IMR-90 (cell line): ENCODE data around the gene MCTP1. TPM values are rescaled to one million over a fixed set of nuclear protein-coding genes. Genes with fewer than 3 reads are reported as not detected.

Experiments used
- ATAC-seq: fragments of 200-7000 bp; cut with Tn5 transposase; 2 replicates; pipeline ENCODE4 v1.9.1; 2020; ENCODE audit warnings: low read depth, mild to moderate bottlenecking, moderate library complexity
- BruUV-seq: library from RNA; stranded (reverse); fragments of 400-500 nt; replicated peaks from 2 replicates; lab custom pipeline; 2021; lab: Mats Ljungman, UMichigan
- CTCF ChIA-PET: fragments of 300-600 bp; formaldehyde crosslinking; extraction: SDS; loops from one replicate; lab custom pipeline; 2021; ENCODE audit warnings: antibody characterized with exemption; lab: Yijun Ruan, JAX
- POLR2A ChIA-PET: fragments of 300-600 bp; sonication (Branson Sonifier 250); formaldehyde crosslinking; loops from one replicate; lab custom pipeline; 2022; ENCODE audit warnings: antibody characterized with exemption; ENCODE audit not compliant: unreplicated experiment; lab: Charles Lee
- DNase-seq: peaks from one replicate; pipeline ENCODE4 v3.0.0; 2013
- H2AFZ ChIP-seq: replicated peaks from 2 replicates; pipeline ENCODE3; 2013; ENCODE audit warnings: low read length, mild to moderate bottlenecking; ENCODE audit not compliant: poor library complexity
- H2AK5ac ChIP-seq: 2 replicates; pipeline ENCODE4 v1.6.1; 2013; ENCODE audit warnings: low read depth, low read length, inconsistent platforms
- H2AK9ac ChIP-seq: replicated peaks from 2 replicates; pipeline ENCODE3; 2013; ENCODE audit warnings: mild to moderate bottlenecking, low read depth, low read length, moderate library complexity; ENCODE audit not compliant: poor library complexity
- H2BK120ac ChIP-seq: 2 replicates; pipeline ENCODE4 v1.6.1; 2013; ENCODE audit warnings: low read depth, low read length, inconsistent platforms
- H2BK15ac ChIP-seq: 3 replicates; pipeline ENCODE4 v1.6.1; 2013; ENCODE audit warnings: low read depth, low read length, inconsistent platforms
- H2BK20ac ChIP-seq: 2 replicates; pipeline ENCODE4 v1.6.1; 2013; ENCODE audit warnings: low read depth, mild to moderate bottlenecking, inconsistent platforms, low read length, moderate library complexity
- H2BK5ac ChIP-seq: 2 replicates; pipeline ENCODE4 v1.6.1; 2013; ENCODE audit warnings: mild to moderate bottlenecking, low read depth, low read length, inconsistent platforms; ENCODE audit not compliant: poor library complexity, severe bottlenecking
- H3K14ac ChIP-seq: replicated peaks from 2 replicates; pipeline ENCODE4 v1.6.1; 2013; ENCODE audit warnings: low read depth, low read length, inconsistent platforms
- H3K18ac ChIP-seq: 2 replicates; pipeline ENCODE4 v1.6.1; 2013; ENCODE audit warnings: low read depth, low read length, control low read depth
- H3K23ac ChIP-seq: 2 replicates; pipeline ENCODE4 v1.6.1; 2013; ENCODE audit warnings: low read depth, low read length, inconsistent platforms
- H3K27ac ChIP-seq: 2 replicates; pipeline ENCODE4 v1.5.1; 2013; ENCODE audit warnings: mild to moderate bottlenecking, control low read depth, low read length; ENCODE audit not compliant: insufficient read depth
- H3K27me3 ChIP-seq: 2 replicates; pipeline ENCODE4 v1.6.1; 2013; ENCODE audit warnings: low read length; ENCODE audit not compliant: control insufficient read depth, insufficient read depth
- H3K36me3 ChIP-seq: 2 replicates; pipeline ENCODE4 v1.6.1; 2013; ENCODE audit warnings: low read length, mixed read lengths; ENCODE audit not compliant: control insufficient read depth, insufficient read depth
- H3K4ac ChIP-seq: 2 replicates; pipeline ENCODE4 v1.6.1; 2013; ENCODE audit warnings: low read depth, low read length, inconsistent platforms
- H3K4me1 ChIP-seq: 2 replicates; pipeline ENCODE4 v1.6.1; 2013; ENCODE audit warnings: low read length, mixed read lengths; ENCODE audit not compliant: control insufficient read depth, insufficient read depth
- H3K4me2 ChIP-seq: 2 replicates; pipeline ENCODE4 v1.6.1; 2013; ENCODE audit warnings: low read depth, mild to moderate bottlenecking, control low read depth, low read length, moderate library complexity
- H3K4me3 ChIP-seq: 2 replicates; pipeline ENCODE4 v1.5.1; 2013; ENCODE audit warnings: low read depth, mild to moderate bottlenecking, control low read depth, low read length, moderate library complexity; ENCODE audit not compliant: insufficient read depth
- H3K56ac ChIP-seq: 2 replicates; pipeline ENCODE4 v1.6.1; 2013; ENCODE audit warnings: low read length, inconsistent platforms; ENCODE audit not compliant: insufficient read depth; ENCODE audit errors: extremely low read depth
- H3K79me1 ChIP-seq, 2 experiments: 2 replicates each; pipeline ENCODE4 v1.6.1; 2013; ENCODE audit warnings: low read length in 2 of 2, inconsistent platforms in 1 of 2, low read depth in 1 of 2
- H3K9ac ChIP-seq: 2 replicates; pipeline ENCODE4 v1.6.1; 2013; ENCODE audit warnings: low read depth, low read length, control low read depth
- H3K9me1 ChIP-seq: 2 replicates; pipeline ENCODE4 v1.6.1; 2013; ENCODE audit warnings: low read length, inconsistent platforms; ENCODE audit not compliant: insufficient read depth
- H3K9me3 ChIP-seq: 2 replicates; pipeline ENCODE4 v1.6.1; 2013; ENCODE audit warnings: low read length; ENCODE audit not compliant: control insufficient read depth, insufficient read depth
- H4K20me1 ChIP-seq: 2 replicates; pipeline ENCODE4 v1.6.1; 2013; ENCODE audit warnings: low read length, inconsistent platforms; ENCODE audit not compliant: insufficient read depth
- H4K5ac ChIP-seq: 2 replicates; pipeline ENCODE4 v1.6.1; 2013; ENCODE audit warnings: mild to moderate bottlenecking, low read depth, low read length, control low read depth
- H4K8ac ChIP-seq, 2 experiments: 2 replicates each; pipeline ENCODE4 v1.6.1; 2013; ENCODE audit warnings: low read depth in 2 of 2, low read length in 2 of 2, control low read depth in 1 of 2, inconsistent platforms in 1 of 2
- H4K91ac ChIP-seq: 2 replicates; pipeline ENCODE4 v1.6.1; 2013; ENCODE audit warnings: low read depth, low read length, inconsistent platforms; ENCODE audit not compliant: insufficient read depth
- BHLHE40 ChIP-seq: fragments of 150-350 bp; IDR thresholded peaks from 2 replicates; pipeline ENCODE4 v1.6.1; 2016; ENCODE audit warnings: mild to moderate bottlenecking, low read depth, low read length
- CEBPB ChIP-seq: IDR thresholded peaks from 2 replicates; pipeline ENCODE4 v1.6.1; 2012; ENCODE audit warnings: low read depth, low read length, improper control_type of control experiment
- CHD1 ChIP-seq: IDR thresholded peaks from 2 replicates; pipeline ENCODE4 v1.6.1; 2012; ENCODE audit warnings: low read depth, low read length, improper control_type of control experiment
- CTCF ChIP-seq: conservative IDR thresholded peaks from 2 replicates; pipeline ENCODE4 v1.5.1; 2012; ENCODE audit warnings: mild to moderate bottlenecking, low read depth, low read length, improper control_type of control experiment
- FOS ChIP-seq: fragments of 150-350 bp; IDR thresholded peaks from 2 replicates; pipeline ENCODE4 v1.6.1; 2016; ENCODE audit warnings: low read depth, low read length
- MAZ ChIP-seq: IDR thresholded peaks from 2 replicates; pipeline ENCODE4 v1.6.1; 2012; ENCODE audit warnings: low read depth, mild to moderate bottlenecking, low read length, improper control_type of control experiment, moderate library complexity, borderline replicate concordance
- MXI1 ChIP-seq: IDR thresholded peaks from 2 replicates; pipeline ENCODE4 v1.6.1; 2012; ENCODE audit warnings: low read depth, mild to moderate bottlenecking, low read length, moderate library complexity, borderline replicate concordance
- NFE2L2 ChIP-seq: fragments of 150-350 bp; IDR thresholded peaks from 2 replicates; pipeline ENCODE4 v1.6.1; 2016; ENCODE audit warnings: low read depth, mild to moderate bottlenecking, low read length
- POLR2A ChIP-seq: IDR thresholded peaks from 2 replicates; pipeline ENCODE4 v1.6.1; 2012; ENCODE audit warnings: mild to moderate bottlenecking, low read depth, low read length
- RAD21 ChIP-seq: IDR thresholded peaks from 2 replicates; pipeline ENCODE4 v1.6.1; 2012; ENCODE audit warnings: low read length, improper control_type of control experiment
- RCOR1 ChIP-seq: IDR thresholded peaks from 2 replicates; pipeline ENCODE4 v1.6.1; 2012; ENCODE audit warnings: mild to moderate bottlenecking, low read length, improper control_type of control experiment; ENCODE audit not compliant: insufficient replicate concordance
- RFX5 ChIP-seq: IDR thresholded peaks from 2 replicates; pipeline ENCODE4 v1.8.0; 2012; ENCODE audit warnings: low read depth, mild to moderate bottlenecking, low read length, moderate library complexity
- SMC3 ChIP-seq: fragments of 150-350 bp; IDR thresholded peaks from 2 replicates; pipeline ENCODE4 v1.6.1; 2016; ENCODE audit warnings: low read depth, mild to moderate bottlenecking, antibody characterized with exemption, low read length, moderate library complexity
- USF2 ChIP-seq: fragments of 150-350 bp; IDR thresholded peaks from 2 replicates; pipeline ENCODE4 v1.6.1; 2017; ENCODE audit warnings: mild to moderate bottlenecking, antibody characterized with exemption, low read length, low read depth
- WGBS, 2 experiments: methylation state at CpG; one replicate each; pipeline versions ENCODE4 v1.1.5 to v1.1.7; 2013; ENCODE audit warnings: missing lambda C conversion rate in 2 of 2; ENCODE audit not compliant: insufficient read length in 1 of 2; ENCODE audit errors: extremely low coverage in 2 of 2; 5-methylcytosine and 5-hydroxymethylcytosine counted together
- dilution Hi-C: fragments of 300-500 bp; cut with HindIII; formaldehyde crosslinking; loops from one replicate; pipeline ENCODE4 v1.14.3; 2018; ENCODE audit warnings: low sequenced_read_pairs; ENCODE audit not compliant: unreplicated experiment
- in situ Hi-C: fragments of 300-500 bp; cut with MboI; formaldehyde crosslinking; loops from 3 replicates; pipeline ENCODE4 v1.14.3; 2019; ENCODE audit warnings: low sequenced_read_pairs, inconsistent platforms, mixed read lengths
- intact Hi-C: fragments of 100-400 bp; cut with micrococcal nuclease; formaldehyde crosslinking; loops from 2 replicates; pipeline ENCODE4 v1.10.0; 2022
- polyA plus RNA-seq, 3 experiments: library from polyadenylated mRNA; depleted of rRNA; stranded (reverse); fragments of >200 nt; gene quantifications; 2 replicates each; pipeline ENCODE4 v1.2.3, GENCODE V29; 2012; ENCODE audit warnings: low replicate concordance in 1 of 3
- total RNA-seq: library from RNA; depleted of rRNA; stranded (reverse); fragments of >200 nt; gene quantifications from 2 replicates; pipeline ENCODE4 v1.2.3, GENCODE V29; 2012
- TF ChIP-seq, protein P1 (sequence below): fragments of 150-350 bp; IDR thresholded peaks from 2 replicates; pipeline ENCODE4 v1.6.1; 2016; ENCODE audit warnings: low read depth, mild to moderate bottlenecking, low read length, moderate library complexity, borderline replicate concordance

Gene MCTP1
- total and polyA plus RNA-seq, 2 of the 4 experiments (the other 2 are of a cell fraction) = 0.21 TPM; not detected in 1

DNA sequence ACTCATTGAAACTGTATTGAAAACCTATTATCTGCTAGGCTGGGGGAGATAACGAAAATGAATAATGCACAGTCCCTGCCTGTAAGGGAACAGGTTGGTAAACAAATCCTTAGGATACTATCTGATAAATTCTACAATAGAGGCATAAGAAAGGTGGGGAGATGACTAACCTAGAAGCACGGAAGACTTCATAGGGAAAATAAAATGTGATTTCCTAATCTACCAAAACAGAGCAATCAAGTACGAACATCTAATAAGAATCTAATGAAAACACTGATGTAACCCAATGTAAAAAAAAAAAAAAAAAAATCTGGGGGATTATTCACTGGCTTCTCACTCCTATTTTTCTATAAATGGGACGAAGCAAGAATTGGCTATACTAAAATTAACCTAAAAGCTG, 542.0 kb downstream of the MCTP1 start:
- Histone ChIP-seq H2AK5ac (no peak overlapping the region), H4K20me1 (no peaks in the 10 kb centered on the region), H3K79me1 (no peaks in the 10 kb centered on the region), H3K9me3 (no peaks in the 10 kb centered on the region), H3K4me1 (no peaks in the 10 kb centered on the region), H2AK9ac (no peak overlapping the region), H2BK5ac (no peak overlapping the region), H3K27ac (no peak overlapping the region), H4K5ac (no peak overlapping the region), H3K9ac (no peak overlapping the region), H2AFZ (no peak overlapping the region), H3K18ac (no peak overlapping the region), H2BK15ac (no peak overlapping the region), H3K4ac (no peak overlapping the region), H3K14ac (no peak overlapping the region), H3K4me2 (no peak overlapping the region), H4K8ac (no peak overlapping the region), H3K56ac (no peak overlapping the region), H4K91ac (no peak overlapping the region), H2BK120ac (no peak overlapping the region), H3K27me3 (no peaks in the 10 kb centered on the region), H3K36me3 (no peaks in the 10 kb centered on the region), H3K23ac (no peak overlapping the region), H2BK20ac (no peak overlapping the region), H3K9me1 (no peaks in the 10 kb centered on the region), H3K4me3 (no peak overlapping the region)
- in situ Hi-C loops (no loop called here), dilution Hi-C loops (no loop called here), intact Hi-C loops (no loop called here)
- CTCF ChIA-PET = interaction anchor here (0.6 kb wide), 2 partner anchors 566 to 856 kb away, joined by 3 read pairs; no protein-coding TSS in a partner anchor
- no CpG with 5 or more reads among the region's 4 CpGs for WGBS, 2 experiments
- DNase-seq (no peak), ATAC-seq (no peak)
- POLR2A ChIA-PET = interaction anchor here (0.6 kb wide), 1 partner anchor 470 kb away, joined by 4 read pairs; no protein-coding TSS in a partner anchor
- BruUV-seq = no TSS peak
- TF ChIP-seq CEBPB (no peak), SMC3 (no peak), CHD1 (no peak), MXI1 (no peak), CTCF (no peak), NFE2L2 (no peak), RCOR1 (no peak), POLR2A (no peak), BHLHE40 (no peak), USF2 (no peak), RFX5 (no peak), FOS (no peak), MAZ (no peak), RAD21 (no peak)
- TF ChIP-seq, protein P1, sequence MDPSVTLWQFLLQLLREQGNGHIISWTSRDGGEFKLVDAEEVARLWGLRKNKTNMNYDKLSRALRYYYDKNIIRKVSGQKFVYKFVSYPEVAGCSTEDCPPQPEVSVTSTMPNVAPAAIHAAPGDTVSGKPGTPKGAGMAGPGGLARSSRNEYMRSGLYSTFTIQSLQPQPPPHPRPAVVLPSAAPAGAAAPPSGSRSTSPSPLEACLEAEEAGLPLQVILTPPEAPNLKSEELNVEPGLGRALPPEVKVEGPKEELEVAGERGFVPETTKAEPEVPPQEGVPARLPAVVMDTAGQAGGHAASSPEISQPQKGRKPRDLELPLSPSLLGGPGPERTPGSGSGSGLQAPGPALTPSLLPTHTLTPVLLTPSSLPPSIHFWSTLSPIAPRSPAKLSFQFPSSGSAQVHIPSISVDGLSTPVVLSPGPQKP = no peak
